ENCODE results near the gene INPP5A.
"Not testable (repeated sequence)": the region's sequence is repeated elsewhere in the genome, so short reads cannot be mapped to it uniquely, and the experiment has no call there.

INPP5A gene
- total RNA-seq = 18.8 to 20.6 reads per million in 2 donors

GRCh38 chr10:132537684-132538001 is at the start of gene INPP5A:
INPP5A (plus strand) TSS chr10:132537787; CDS start chr10:132538097, 310 bp downstream.
- DNase-seq = no peak

DNA sequence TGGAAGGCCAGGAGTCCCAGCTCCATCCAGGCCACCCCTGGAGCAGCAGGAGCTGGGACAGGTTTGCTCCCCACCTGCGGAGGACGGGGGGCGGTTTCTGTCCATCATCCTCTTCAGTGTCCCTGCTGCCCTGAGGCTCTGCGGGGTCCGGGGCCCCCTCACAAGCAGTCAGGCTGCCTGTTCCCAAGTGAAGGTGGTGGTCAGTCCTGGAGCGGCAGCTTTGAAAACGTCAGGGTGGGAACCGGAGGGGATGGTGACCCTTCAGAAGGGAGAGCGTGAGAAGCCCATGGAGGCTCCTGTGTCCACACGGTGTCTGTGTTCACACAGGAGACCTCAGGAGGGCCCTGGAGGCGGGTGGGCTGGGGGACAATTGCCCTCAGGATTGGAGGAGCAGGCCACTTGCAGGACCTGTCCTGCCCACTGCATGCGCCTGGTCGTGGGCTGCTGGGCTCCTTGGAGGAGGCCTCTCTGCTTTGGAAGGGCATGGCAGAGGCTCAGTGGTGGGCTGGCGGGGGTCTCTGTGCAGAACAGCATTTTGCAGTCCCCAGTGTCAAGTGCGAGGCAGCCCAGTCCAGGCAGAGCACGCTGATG is 49.3 kb upstream of the INPP5A start:
- DNase-seq = no peak

- no peak for DNase-seq
Measured at GRCh38 chr10:132489053-132489703, 48.4 kb upstream of the INPP5A start.

- DNase-seq = no peak
Measured at GRCh38 chr10:132489704-132490534, 47.7 kb upstream of the INPP5A start.

DNA sequence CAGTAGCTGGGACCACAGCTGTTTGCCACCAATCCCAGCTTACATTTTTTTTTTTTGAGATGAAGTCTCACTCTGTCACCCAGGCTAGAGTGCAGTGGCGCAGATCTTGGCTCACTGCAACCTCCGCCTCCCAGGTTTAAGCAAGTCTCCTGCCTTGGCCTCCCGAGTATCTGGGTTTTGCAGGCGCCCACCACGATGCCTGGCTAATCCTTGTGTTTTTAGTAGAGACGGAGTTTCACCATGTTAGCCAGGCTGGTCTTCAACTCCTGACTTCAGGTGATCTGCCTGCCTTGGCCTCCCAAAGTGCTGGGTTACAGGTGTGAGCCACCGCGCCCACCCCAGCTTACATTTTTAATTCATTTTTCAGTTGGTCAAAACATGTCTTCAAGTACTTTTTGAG is 46.1 kb upstream of the INPP5A start:
- not testable (repeated sequence) for DNase-seq

GRCh38 chr10:132492323-132493025 is 45.1 kb upstream of the INPP5A start:
- DNase-seq = no peak

- no peak for DNase-seq
Measured at GRCh38 chr10:132493246-132493755, 44.3 kb upstream of the INPP5A start.

GRCh38 chr10:132493756-132494290 is 43.8 kb upstream of the INPP5A start:
- no peak for DNase-seq

DNA sequence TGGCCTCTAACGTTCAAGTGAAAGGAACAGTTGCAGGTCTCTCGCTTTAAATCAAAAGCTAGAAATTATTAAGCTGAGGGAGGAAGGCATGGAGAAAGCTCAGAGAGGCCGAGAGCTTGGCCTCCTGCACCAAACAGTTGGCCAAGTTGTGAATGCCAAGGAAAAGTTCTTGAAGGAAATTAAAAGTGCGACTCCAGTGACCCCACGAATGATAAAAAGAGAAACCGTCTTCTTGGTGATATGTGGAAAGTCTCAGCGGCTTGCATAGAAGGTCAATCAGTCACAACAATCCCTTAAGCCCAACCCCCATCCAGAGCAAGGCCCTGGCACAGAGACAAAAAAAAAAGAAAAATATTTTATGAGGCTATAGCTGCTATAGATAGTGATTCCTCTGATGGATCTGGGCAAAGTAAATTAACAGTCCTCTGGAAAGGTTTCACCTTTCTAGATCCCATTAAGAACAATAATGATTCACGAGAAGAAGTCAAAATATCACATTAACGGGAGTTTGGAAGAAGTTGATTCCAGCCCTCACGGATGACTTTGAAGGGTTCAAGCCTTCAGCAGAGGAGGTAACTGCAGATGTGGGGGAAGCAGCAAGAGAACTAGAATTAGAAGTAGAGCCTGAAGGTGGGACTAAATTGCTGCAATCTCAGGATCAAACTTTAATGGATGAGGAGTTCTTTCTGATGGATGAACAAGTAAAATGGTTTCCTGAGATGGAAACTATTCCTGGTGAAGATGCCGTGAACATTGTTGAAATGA is 42.5 kb upstream of the INPP5A start:
- no peak for DNase-seq

- DNase-seq = no peak
Measured at GRCh38 chr10:132496360-132497062, 41.1 kb upstream of the INPP5A start.

DNA sequence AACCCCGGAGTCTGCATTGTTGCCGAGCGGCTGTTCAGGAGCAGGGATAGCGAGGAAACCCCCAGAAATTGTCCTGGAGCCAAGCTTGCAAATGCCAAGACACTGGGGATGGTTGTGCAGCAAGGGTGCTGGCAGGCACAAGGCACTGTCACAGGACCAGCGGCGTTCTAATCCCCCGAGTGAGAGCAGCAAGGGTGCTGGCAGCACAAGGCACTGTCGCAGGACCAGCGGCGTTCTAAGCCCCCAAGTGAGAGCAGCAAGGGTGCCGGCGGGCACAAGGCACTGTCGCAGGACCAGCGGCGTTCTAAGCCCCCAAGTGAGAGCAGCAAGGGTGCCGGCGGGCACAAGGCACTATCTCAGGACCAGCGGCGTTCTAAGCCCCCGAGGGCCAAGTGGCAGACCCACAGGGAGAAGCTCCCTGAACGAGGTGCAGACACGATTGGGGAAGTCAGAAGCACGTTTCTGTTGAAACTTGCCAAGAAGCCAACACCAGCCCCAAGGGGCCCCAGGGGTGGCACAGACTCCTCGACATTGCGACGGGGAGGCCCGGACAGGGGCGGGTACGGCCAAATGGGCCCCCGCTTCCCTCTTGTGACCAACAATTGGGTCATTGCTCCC is 40.4 kb upstream of the INPP5A start:
- no peak for DNase-seq

- DNase-seq = no peak
Measured at GRCh38 chr10:132497861-132498561, 39.6 kb upstream of the INPP5A start.

DNA sequence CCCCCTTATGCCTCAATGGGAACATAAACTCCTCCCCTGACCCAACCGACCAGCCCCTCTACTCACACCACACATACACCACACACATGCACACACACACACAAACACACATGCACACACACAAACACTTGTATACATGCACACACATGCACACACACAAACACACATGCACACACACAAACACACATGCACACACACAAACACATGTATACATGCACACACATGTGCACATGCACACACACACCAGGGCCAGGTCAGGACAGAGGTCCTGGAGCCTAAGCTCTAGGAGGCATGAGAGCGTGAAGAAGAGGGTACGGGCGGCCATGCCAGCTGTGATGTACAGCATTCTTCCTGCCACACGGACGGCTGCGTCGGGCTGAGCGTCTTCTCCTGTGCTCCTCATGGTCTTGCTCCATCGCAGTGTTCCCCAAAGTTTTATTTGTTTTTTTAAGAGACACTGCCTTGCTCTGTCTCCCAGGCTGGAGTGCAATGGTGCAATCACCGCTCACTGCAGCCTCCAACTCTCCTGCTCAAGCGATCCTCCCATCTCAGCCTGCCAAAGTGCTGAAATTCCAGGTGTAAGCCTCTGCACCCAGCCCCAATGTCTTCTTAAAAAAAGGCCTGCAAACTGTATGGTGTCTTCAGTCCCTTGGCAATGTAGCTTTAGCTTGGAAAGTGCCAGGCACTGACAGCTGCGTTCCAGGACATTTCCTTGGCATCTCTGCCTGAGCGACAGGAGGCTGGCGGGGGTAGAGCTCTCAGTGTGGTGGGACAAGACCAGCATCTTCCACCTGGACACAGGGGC is 38.8 kb upstream of the INPP5A start:
- no peak for DNase-seq

GRCh38 chr10:132499367-132499685 is 38.3 kb upstream of the INPP5A start:
- DNase-seq = no peak

DNA sequence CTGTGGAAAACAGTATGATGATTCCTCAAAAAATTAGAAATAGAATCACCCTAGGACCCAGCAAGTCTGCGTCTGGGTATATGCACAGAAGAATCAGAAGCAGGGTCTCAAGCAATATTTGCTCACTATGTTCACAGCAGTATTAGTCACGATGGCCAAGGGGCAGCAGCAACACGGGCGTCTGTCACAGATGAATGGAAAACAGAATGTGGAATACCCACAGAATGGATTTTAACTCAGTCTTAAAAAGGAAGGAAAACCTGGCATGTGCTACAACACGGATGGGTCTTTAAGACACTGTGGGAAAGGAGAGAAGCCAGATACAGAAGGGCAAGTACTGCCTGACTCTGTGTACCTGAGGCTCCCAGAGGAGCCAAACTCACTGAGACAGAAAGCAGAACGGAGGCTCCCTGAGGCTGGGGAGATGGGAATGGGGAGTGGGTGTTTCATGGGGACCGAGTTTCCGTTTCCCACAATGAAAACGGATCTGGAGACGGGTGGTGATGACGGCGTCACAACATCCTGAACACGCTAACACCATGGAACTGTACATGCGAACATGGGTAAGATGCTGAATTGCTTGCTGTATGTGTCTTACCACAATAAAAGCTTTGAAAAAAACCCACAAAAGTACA is 36.7 kb upstream of the INPP5A start:
- DNase-seq = no peak

- DNase-seq = no peak
Measured at GRCh38 chr10:132502544-132503300, 34.9 kb upstream of the INPP5A start.

GRCh38 chr10:132503581-132504421 is 33.8 kb upstream of the INPP5A start:
- DNase-seq = no peak
